SK-N-SH treated with all-trans-retinoic acid at 6 μM for 48 hours (cell line): Measurements from ENCODE around the gene RND2.

ENCODE experiments used
- ATAC-seq: fragments of 200-7000 bp; cut with Tn5 transposase; 3 replicates; pipeline ENCODE4 v1.9.1; 2020; ENCODE audit warnings: mild to moderate bottlenecking, moderate library complexity
- ARNTL ChIP-seq: fragments of 450-650 bp; formaldehyde crosslinking; IDR thresholded peaks from 2 replicates; pipeline ENCODE4 v1.5.0; 2020; ENCODE audit warnings: low read depth, mild to moderate bottlenecking, moderate library complexity, borderline replicate concordance
- BACH2 ChIP-seq: fragments of 250-450 bp; sonication (Bioruptor Pico); IDR thresholded peaks from 2 replicates; pipeline ENCODE4 v1.9.0; 2021; ENCODE audit warnings: mild to moderate bottlenecking, borderline replicate concordance
- CREB5 ChIP-seq: fragments of 250-450 bp; sonication (Bioruptor Pico); IDR thresholded peaks from 2 replicates; pipeline ENCODE4 v1.5.1; 2020; ENCODE audit warnings: low read depth, mild to moderate bottlenecking, moderate library complexity
- CSDC2 ChIP-seq: fragments of 250-450 bp; sonication (Bioruptor Pico); IDR thresholded peaks from 2 replicates; pipeline ENCODE4 v1.5.0; 2020; ENCODE audit warnings: mild to moderate bottlenecking, moderate library complexity
- ESRRG ChIP-seq: fragments of 250-450 bp; sonication (Bioruptor Pico); IDR thresholded peaks from 2 replicates; pipeline ENCODE4 v1.6.1; 2021; ENCODE audit warnings: mild to moderate bottlenecking
- ISL1 ChIP-seq: fragments of 250-450 bp; sonication (Bioruptor Pico); IDR thresholded peaks from 2 replicates; pipeline ENCODE4 v2.1.2; 2022; ENCODE audit warnings: mild to moderate bottlenecking, moderate library complexity
- OSR1 ChIP-seq: fragments of 250-450 bp; sonication (Bioruptor Pico); IDR thresholded peaks from 2 replicates; pipeline ENCODE4 v1.8.0; 2022; ENCODE audit warnings: moderate library complexity, mild to moderate bottlenecking, inconsistent platforms
- PATZ1 ChIP-seq: fragments of 250-450 bp; sonication (Bioruptor Pico); IDR thresholded peaks from 2 replicates; pipeline ENCODE4 v1.8.0; 2020; ENCODE audit warnings: mild to moderate bottlenecking, moderate library complexity, borderline replicate concordance
- PPARA ChIP-seq: fragments of 250-450 bp; sonication (Bioruptor Pico); IDR thresholded peaks from 2 replicates; pipeline ENCODE4 v1.5.0; 2020; ENCODE audit warnings: mild to moderate bottlenecking, borderline replicate concordance
- RARB ChIP-seq: fragments of 250-450 bp; sonication (Bioruptor Pico); IDR thresholded peaks from 2 replicates; pipeline ENCODE4 v1.8.0; 2021; ENCODE audit warnings: mild to moderate bottlenecking, moderate library complexity
- SNAI2 ChIP-seq: fragments of 250-450 bp; sonication (Bioruptor Pico); IDR thresholded peaks from 2 replicates; pipeline ENCODE4 v1.5.0; 2020; ENCODE audit warnings: mild to moderate bottlenecking, moderate library complexity
- TCF4 ChIP-seq: fragments of 250-450 bp; sonication (Bioruptor Pico); IDR thresholded peaks from 2 replicates; pipeline ENCODE4 v1.8.0; 2021; ENCODE audit warnings: mild to moderate bottlenecking, moderate library complexity, borderline replicate concordance
- TOX ChIP-seq: fragments of 250-450 bp; sonication (Bioruptor Pico); IDR thresholded peaks from 2 replicates; pipeline ENCODE4 v1.8.0; 2021; ENCODE audit warnings: mild to moderate bottlenecking, moderate library complexity, borderline replicate concordance
- TSHZ2 ChIP-seq: fragments of 250-450 bp; sonication (Bioruptor Pico); IDR thresholded peaks from 2 replicates; pipeline ENCODE4 v1.5.0; 2020; ENCODE audit warnings: mild to moderate bottlenecking, moderate library complexity
- ZFP30 ChIP-seq: fragments of 450-650 bp; formaldehyde crosslinking; IDR thresholded peaks from 2 replicates; pipeline ENCODE4 v1.5.0; 2022; ENCODE audit warnings: mild to moderate bottlenecking, moderate library complexity
- ZNF8 ChIP-seq: fragments of 450-650 bp; formaldehyde crosslinking; IDR thresholded peaks from 2 replicates; pipeline ENCODE4 v1.5.0; 2020; ENCODE audit warnings: mild to moderate bottlenecking, moderate library complexity
- TF ChIP-seq, protein P1 (sequence below): fragments of 250-450 bp; sonication (Bioruptor Pico); IDR thresholded peaks from 2 replicates; pipeline ENCODE4 v1.5.1; 2021; ENCODE audit warnings: mild to moderate bottlenecking, moderate library complexity
- TF ChIP-seq, protein P2 (sequence below): fragments of 250-450 bp; sonication (Bioruptor Pico); IDR thresholded peaks from 2 replicates; pipeline ENCODE4 v1.8.0; 2021; ENCODE audit warnings: low read depth, mild to moderate bottlenecking, moderate library complexity, borderline replicate concordance

The RND2 gene

DNA sequence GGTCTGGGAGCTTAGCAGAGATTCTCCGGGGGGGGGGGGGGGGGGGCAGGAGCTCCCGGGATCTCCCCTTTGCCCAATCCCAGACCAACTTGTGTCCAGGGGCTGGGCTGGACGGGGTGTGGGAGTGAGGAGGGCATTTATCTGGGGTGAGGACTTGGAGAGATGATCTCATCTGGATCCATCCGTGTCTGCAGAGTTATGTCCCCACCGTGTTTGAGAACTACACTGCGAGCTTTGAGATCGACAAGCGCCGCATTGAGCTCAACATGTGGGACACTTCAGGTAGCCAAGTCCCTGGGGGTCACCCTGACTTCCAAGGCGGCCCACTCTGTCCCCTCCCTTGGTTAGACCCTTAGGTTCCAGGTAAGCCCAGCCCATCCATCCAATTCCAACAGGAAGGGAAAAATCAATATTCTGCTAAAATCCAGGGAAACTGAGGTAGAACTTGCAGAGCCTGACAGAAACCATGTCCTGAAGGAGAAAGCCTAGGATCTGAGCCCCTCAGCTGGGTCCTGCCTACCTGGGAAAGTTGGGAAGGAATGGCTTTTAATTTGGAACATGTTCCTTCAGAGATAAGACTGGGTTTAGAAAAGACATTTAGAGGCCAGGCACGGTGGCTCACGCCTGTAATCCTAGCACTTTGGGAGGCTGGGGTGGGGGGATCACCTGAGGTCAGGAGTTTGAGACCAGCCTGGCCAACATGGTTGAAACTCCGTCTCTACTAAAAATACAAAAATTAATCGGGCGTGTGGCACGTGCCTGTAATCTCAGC is 921 bp downstream of the RND2 start:
- TF ChIP-seq RARB (no peak), BACH2 (CRISPR knock-in tag) (no peak), PATZ1 (CRISPR knock-in tag) (no peak), ESRRG (CRISPR knock-in tag) (no peak), SNAI2 (no peak), ARNTL (CRISPR knock-in tag) (no peak), OSR1 (CRISPR knock-in tag) (no peak), PPARA (CRISPR knock-in tag) (no peak), TCF4 (CRISPR knock-in tag) (no peak), TSHZ2 (CRISPR knock-in tag) (no peak), ZFP30 (CRISPR knock-in tag) (no peak), CREB5 (CRISPR knock-in tag) (no peak), CSDC2 (CRISPR knock-in tag) (no peak), ZNF8 (no peak)
- TF ChIP-seq, protein P1, sequence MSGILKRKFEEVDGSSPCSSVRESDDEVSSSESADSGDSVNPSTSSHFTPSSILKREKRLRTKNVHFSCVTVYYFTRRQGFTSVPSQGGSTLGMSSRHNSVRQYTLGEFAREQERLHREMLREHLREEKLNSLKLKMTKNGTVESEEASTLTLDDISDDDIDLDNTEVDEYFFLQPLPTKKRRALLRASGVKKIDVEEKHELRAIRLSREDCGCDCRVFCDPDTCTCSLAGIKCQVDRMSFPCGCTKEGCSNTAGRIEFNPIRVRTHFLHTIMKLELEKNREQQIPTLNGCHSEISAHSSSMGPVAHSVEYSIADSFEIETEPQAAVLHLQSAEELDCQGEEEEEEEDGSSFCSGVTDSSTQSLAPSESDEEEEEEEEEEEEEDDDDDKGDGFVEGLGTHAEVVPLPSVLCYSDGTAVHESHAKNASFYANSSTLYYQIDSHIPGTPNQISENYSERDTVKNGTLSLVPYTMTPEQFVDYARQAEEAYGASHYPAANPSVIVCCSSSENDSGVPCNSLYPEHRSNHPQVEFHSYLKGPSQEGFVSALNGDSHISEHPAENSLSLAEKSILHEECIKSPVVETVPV (CRISPR knock-in tag), result no peak
- no peak for ATAC-seq

DNA sequence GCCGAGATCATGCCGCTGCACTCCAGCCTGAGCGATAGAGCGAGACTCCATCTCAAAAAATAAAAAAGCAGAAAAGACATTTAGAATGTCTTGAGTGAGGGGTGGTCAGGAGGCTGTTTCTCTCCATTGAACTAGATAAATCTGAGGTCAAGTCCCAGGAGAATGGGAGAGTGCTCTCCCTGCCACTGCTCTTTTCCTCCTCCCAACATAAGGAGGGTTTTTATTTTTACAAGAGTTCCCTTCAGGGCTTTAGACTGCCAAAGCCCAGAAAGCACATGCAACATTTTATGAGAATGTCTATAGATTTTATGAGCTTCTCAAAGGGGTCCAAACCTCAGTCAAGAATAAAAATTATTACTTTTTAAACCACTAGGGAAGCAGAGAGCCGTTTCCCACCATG is 1.6 kb downstream of the RND2 start:
- TF ChIP-seq OSR1 (CRISPR knock-in tag), result no peak
- no peak for TF ChIP-seq CSDC2 (CRISPR knock-in tag)
- TF ChIP-seq, protein P2, sequence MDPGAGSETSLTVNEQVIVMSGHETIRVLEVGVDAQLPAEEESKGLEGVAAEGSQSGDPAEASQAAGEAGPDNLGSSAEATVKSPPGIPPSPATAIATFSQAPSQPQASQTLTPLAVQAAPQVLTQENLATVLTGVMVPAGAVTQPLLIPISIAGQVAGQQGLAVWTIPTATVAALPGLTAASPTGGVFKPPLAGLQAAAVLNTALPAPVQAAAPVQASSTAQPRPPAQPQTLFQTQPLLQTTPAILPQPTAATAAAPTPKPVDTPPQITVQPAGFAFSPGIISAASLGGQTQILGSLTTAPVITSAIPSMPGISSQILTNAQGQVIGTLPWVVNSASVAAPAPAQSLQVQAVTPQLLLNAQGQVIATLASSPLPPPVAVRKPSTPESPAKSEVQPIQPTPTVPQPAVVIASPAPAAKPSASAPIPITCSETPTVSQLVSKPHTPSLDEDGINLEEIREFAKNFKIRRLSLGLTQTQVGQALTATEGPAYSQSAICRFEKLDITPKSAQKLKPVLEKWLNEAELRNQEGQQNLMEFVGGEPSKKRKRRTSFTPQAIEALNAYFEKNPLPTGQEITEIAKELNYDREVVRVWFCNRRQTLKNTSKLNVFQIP, result no peak
- no peak for TF ChIP-seq TCF4 (CRISPR knock-in tag)
- no peak for TF ChIP-seq TOX (CRISPR knock-in tag)
- TF ChIP-seq SNAI2, result no peak
- TF ChIP-seq RARB, result no peak
- TF ChIP-seq, all 23 proteins: peak for 0
- no peak for ATAC-seq

GRCh38 chr17:43027091-43028032 is 2.3 kb downstream of the RND2 start:
- TF ChIP-seq ISL1 (CRISPR knock-in tag), result no peak
- TF ChIP-seq CREB5 (CRISPR knock-in tag), result no peak
- TF ChIP-seq OSR1 (CRISPR knock-in tag), result no peak
- no peak for ATAC-seq
